ENCODE measurements around the gene RIOK3. TPM values are rescaled to one million over a fixed set of nuclear protein-coding genes. Genes with fewer than 3 reads are reported as not detected.

Gene RIOK3
- total and polyA plus RNA-seq, 10 of the 15 experiments (the other 5 are each of a cell fraction or from before 2014, with no cell fraction given), result 18.0 to 87.5 (median 53.8) TPM

DNA sequence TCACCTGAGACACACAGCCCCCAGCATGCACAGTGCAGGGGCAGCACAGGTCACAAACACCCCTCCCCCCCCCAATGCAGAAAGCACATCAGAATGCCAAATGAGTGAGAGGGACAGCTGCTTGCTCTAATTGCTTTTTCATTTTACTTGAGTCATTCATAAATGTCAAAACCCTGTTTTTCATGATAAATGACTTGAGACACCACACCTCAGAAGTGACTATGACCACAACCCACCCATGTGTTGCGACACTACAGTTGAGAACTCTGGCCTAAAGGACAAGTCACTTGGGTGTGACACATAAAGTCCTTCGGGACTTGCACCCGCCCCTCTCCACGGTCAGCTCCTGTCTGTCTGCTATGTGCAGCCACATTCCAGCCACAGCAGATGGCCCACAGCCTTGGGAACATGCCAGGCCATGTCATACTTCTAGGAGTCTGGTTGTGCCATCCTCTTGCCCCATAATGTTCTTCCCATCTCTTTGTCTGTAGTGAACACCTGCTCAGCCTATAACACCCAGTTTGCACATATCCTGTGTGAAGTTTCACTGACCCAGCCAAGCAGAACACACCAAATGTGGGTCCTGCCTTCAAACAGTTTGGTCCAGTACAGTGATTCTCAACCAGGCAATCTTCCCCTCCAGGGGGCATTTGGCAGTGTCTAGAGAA lies 30.2 kb upstream of the RIOK3 start (continued):
- TF ChIP-seq, protein P1, sequence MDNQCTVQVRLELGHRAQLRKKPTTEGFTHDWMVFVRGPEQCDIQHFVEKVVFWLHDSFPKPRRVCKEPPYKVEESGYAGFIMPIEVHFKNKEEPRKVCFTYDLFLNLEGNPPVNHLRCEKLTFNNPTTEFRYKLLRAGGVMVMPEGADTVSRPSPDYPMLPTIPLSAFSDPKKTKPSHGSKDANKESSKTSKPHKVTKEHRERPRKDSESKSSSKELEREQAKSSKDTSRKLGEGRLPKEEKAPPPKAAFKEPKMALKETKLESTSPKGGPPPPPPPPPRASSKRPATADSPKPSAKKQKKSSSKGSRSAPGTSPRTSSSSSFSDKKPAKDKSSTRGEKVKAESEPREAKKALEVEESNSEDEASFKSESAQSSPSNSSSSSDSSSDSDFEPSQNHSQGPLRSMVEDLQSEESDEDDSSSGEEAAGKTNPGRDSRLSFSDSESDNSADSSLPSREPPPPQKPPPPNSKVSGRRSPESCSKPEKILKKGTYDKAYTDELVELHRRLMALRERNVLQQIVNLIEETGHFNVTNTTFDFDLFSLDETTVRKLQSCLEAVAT (IDR thresholded peaks at IDR 0.05), result peak; percentile 76
- TF ChIP-seq, protein P2, sequence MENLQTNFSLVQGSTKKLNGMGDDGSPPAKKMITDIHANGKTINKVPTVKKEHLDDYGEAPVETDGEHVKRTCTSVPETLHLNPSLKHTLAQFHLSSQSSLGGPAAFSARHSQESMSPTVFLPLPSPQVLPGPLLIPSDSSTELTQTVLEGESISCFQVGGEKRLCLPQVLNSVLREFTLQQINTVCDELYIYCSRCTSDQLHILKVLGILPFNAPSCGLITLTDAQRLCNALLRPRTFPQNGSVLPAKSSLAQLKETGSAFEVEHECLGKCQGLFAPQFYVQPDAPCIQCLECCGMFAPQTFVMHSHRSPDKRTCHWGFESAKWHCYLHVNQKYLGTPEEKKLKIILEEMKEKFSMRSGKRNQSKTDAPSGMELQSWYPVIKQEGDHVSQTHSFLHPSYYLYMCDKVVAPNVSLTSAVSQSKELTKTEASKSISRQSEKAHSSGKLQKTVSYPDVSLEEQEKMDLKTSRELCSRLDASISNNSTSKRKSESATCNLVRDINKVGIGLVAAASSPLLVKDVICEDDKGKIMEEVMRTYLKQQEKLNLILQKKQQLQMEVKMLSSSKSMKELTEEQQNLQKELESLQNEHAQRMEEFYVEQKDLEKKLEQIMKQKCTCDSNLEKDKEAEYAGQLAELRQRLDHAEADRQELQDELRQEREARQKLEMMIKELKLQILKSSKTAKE (IDR thresholded peaks at IDR 0.05; ENCODE audit: low read depth, poor library complexity, severe bottlenecking), result peak; percentile 89
- TF ChIP-seq PAX8 (IDR thresholded peaks at IDR 0.05), result peak; percentile 51; the same call in 1 of the 2 replicates
- TF ChIP-seq IKZF1 (conservative IDR thresholded peaks at IDR 0.05), result peak; percentile 94
- TF ChIP-seq ATF7 (IDR thresholded peaks at IDR 0.05; ENCODE audit: low read depth), result peak; percentile 98
- TF ChIP-seq, protein P3, sequence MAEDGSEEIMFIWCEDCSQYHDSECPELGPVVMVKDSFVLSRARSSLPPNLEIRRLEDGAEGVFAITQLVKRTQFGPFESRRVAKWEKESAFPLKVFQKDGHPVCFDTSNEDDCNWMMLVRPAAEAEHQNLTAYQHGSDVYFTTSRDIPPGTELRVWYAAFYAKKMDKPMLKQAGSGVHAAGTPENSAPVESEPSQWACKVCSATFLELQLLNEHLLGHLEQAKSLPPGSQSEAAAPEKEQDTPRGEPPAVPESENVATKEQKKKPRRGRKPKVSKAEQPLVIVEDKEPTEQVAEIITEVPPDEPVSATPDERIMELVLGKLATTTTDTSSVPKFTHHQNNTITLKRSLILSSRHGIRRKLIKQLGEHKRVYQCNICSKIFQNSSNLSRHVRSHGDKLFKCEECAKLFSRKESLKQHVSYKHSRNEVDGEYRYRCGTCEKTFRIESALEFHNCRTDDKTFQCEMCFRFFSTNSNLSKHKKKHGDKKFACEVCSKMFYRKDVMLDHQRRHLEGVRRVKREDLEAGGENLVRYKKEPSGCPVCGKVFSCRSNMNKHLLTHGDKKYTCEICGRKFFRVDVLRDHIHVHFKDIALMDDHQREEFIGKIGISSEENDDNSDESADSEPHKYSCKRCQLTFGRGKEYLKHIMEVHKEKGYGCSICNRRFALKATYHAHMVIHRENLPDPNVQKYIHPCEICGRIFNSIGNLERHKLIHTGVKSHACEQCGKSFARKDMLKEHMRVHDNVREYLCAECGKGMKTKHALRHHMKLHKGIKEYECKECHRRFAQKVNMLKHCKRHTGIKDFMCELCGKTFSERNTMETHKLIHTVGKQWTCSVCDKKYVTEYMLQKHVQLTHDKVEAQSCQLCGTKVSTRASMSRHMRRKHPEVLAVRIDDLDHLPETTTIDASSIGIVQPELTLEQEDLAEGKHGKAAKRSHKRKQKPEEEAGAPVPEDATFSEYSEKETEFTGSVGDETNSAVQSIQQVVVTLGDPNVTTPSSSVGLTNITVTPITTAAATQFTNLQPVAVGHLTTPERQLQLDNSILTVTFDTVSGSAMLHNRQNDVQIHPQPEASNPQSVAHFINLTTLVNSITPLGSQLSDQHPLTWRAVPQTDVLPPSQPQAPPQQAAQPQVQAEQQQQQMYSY (CRISPR knock-in tag; IDR thresholded peaks at IDR 0.05), result no peak
- TF ChIP-seq MYC (IDR thresholded peaks at IDR 0.05; ENCODE audit: insufficient read depth, insufficient read length, insufficient replicate concordance, low read length, severe bottlenecking), result no peak
- no peak for TF ChIP-seq NR2C2 (IDR thresholded peaks at IDR 0.05; ENCODE audit: borderline replicate concordance, control insufficient read depth, insufficient read length, low read depth)
- TF ChIP-seq TCF12 (IDR thresholded peaks at IDR 0.05; ENCODE audit: low read depth, low read length), result peak; percentile 94
- TF ChIP-seq, protein P4, sequence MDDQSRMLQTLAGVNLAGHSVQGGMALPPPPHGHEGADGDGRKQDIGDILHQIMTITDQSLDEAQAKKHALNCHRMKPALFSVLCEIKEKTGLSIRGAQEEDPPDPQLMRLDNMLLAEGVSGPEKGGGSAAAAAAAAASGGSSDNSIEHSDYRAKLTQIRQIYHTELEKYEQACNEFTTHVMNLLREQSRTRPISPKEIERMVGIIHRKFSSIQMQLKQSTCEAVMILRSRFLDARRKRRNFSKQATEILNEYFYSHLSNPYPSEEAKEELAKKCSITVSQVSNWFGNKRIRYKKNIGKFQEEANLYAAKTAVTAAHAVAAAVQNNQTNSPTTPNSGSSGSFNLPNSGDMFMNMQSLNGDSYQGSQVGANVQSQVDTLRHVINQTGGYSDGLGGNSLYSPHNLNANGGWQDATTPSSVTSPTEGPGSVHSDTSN (IDR thresholded peaks at IDR 0.05; ENCODE audit: insufficient replicate concordance, low read depth, low read length), result peak; percentile 92
- TF ChIP-seq, protein P5, sequence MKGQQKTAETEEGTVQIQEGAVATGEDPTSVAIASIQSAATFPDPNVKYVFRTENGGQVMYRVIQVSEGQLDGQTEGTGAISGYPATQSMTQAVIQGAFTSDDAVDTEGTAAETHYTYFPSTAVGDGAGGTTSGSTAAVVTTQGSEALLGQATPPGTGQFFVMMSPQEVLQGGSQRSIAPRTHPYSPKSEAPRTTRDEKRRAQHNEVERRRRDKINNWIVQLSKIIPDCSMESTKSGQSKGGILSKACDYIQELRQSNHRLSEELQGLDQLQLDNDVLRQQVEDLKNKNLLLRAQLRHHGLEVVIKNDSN (IDR thresholded peaks at IDR 0.05; ENCODE audit: borderline replicate concordance, extremely low read length, insufficient read depth, low read depth, low read length), result no peak
- peak in 1 of 2 experiments; percentile 34; a peak in 1 of 4 replicates for TF ChIP-seq ETV6 (conservative IDR thresholded peaks at IDR 0.05 in 1 of 2, IDR thresholded peaks at IDR 0.05 in 1 of 2; ENCODE audit: borderline replicate concordance in 1 of 2, low read depth in 1 of 2)
- peak; percentile 99 for TF ChIP-seq DPF2 (IDR thresholded peaks at IDR 0.05)
- TF ChIP-seq, protein P6, sequence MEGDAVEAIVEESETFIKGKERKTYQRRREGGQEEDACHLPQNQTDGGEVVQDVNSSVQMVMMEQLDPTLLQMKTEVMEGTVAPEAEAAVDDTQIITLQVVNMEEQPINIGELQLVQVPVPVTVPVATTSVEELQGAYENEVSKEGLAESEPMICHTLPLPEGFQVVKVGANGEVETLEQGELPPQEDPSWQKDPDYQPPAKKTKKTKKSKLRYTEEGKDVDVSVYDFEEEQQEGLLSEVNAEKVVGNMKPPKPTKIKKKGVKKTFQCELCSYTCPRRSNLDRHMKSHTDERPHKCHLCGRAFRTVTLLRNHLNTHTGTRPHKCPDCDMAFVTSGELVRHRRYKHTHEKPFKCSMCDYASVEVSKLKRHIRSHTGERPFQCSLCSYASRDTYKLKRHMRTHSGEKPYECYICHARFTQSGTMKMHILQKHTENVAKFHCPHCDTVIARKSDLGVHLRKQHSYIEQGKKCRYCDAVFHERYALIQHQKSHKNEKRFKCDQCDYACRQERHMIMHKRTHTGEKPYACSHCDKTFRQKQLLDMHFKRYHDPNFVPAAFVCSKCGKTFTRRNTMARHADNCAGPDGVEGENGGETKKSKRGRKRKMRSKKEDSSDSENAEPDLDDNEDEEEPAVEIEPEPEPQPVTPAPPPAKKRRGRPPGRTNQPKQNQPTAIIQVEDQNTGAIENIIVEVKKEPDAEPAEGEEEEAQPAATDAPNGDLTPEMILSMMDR (IDR thresholded peaks at IDR 0.05 in 2 of 3, conservative IDR thresholded peaks at IDR 0.05 in 1 of 3; ENCODE audit: control insufficient read depth in 2 of 3, extremely low read depth in 1 of 3, insufficient read depth in 1 of 3, low read depth in 3 of 3, low read length in 3 of 3), result peak in 2 of 3 experiments; percentile 26 to 27; a peak in 2 of 6 replicates

Data from GM12878 (cell line).